ENCODE data around the gene PRR16.

The PRR16 gene

DNA sequence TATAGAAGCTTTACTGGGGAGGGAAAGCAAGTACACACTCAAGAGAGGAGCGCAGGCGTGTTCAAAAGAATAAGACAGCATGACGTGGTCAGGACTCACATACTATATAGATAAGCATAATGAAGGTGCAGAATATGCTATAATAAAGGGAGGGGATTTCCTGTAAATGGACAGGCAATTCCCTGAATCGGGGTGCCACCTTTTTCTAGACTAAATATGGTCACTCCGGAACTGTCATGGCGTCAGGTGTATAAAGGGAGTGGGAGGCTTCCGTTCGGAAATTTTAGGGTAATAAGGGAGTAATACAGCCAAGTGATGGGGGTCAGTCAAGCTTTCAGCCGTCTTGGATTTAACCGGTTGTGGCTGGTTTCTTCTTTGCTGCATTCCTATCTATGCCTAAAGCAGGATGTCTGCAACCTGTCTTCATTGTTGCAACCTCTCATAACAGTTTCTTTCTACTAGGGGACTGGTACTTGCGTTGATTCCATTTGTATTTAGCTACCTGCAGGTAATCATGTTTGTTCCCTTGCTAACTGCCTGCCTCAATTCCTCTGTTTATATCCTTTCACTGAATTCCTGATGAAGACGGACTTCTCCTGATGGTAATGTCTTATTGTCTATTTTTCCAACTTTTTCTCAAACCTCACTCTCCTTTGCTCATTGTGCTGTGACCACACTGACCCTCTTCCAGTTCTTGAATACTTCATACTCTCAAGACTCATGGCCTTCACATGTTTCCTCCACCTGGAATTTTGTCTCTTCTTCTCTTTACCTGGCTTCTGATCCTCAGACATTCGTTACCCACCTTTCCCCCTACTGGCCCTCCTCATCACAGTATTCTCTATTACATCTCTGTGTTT lies 48.9 kb downstream of the PRR16 start:
- FAIRE-seq (no peak), DNase-seq (ENCODE audit: insufficient read length, low spot score) (no peak)

DNA sequence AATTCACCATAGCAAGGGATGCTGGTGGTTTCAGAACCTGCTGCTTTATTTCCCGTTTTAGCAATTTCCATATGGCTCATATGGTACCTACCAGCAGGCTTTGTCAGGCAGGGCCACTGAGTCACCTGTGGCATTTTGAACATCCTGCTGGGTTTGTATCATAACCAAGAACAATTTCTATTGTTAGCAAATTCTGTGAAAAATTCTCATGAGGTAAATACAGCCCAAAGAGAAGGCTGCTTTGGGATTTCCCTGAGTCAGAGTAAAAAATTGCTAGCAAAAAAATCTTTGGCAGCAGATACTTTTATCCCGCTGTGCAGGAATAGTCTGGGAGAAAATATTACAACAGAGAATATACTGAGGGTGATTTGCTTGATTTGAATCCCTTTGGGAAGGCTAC lies 52.7 kb downstream of the PRR16 start:
- FAIRE-seq (no peak), DNase-seq (ENCODE audit: insufficient read length, low spot score) (no peak)

DNA sequence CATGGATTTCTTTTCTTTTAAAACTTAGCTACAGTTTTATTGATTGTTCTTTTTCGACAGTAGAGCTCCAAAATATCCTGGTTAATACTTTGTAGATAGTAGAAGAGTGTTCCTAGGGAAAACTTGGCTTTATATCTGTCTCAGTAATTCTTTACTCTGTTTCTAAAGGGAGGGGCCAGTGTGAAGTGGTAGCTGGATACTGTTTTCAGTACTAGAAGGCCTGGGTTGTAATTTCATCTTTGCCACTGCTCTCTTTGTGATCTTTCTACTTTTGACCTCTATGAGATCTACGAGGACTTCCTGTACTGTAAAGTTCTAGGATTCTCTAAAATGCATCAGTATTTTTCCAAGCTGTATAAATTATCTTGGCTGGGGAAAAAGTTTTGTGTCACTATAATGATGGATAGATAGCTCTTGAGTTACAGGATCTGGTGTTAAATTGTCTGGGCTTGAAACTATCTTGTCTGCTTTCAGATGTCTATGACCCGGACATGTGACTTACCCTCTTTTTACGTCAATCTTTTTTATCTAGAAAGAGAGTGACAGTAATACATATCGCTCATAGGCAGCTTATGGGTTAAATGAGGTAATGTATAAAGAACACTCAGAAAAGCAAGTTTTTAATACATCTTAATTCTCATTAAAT lies 53.6 kb downstream of the PRR16 start:
- FAIRE-seq = no peak
- no peak for DNase-seq (ENCODE audit: insufficient read length, low spot score)

DNA sequence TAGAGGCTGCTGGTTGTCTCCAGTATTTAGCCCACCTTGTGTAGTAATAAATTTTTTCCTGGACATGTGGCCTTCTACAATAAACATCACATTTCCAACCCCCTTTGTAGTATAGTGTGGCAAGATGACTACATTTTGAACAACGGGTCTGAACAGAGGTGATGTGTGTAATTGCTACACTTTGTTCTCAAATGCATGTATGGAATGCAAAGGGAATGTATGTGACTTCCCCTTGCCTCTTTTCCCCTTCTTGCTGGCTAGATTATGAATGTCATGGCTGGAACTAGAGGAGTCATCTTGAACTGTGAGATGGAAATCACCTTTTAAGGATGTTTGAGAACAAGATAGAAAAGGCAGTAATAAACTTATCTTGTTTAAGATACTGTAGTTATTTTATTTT lies 54.5 kb downstream of the PRR16 start:
- no peak for DNase-seq (ENCODE audit: insufficient read length, low spot score)
- no peak for FAIRE-seq

DNA sequence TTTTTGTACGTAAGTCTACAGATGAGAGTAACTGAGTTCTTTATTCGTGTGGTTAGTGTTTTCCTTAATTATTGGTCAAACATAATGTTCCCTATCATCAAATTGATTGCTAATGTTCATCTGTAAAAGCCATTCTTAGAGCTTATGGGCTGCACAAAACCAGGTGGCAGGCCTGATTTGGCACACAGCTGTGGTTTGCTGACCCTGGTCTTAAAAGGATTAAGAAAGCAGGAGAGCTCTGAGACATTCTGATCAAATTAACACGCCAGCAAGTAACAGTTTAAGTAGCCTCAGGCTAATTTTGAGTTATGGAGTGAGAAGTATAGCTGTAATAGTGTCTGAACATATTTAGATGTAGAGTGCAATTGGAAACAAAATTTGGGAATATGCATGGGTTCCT lies 63.2 kb downstream of the PRR16 start:
- FAIRE-seq = no peak
- DNase-seq (ENCODE audit: insufficient read length, low spot score) = no peak

DNA sequence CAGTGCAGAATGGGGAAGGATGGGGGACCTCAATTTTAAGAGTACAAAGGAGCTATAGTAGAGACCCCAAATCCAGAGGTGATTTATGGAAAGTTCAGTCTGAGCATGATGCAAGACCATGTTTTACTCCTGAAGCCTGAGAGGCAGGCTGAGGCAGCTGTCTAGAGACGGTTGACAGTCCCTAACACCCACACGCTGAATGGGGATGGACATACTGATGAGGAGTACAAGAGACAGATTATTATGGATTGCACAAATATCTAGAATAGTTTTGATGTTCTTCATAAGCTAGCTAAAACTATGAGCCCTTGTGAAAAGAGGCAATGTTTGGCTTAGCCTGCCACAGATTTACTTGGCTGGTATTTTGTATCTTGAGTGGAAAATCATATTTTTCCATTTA lies 64.5 kb downstream of the PRR16 start:
- DNase-seq (ENCODE audit: insufficient read length, low spot score) = no peak
- no peak for FAIRE-seq

DNA sequence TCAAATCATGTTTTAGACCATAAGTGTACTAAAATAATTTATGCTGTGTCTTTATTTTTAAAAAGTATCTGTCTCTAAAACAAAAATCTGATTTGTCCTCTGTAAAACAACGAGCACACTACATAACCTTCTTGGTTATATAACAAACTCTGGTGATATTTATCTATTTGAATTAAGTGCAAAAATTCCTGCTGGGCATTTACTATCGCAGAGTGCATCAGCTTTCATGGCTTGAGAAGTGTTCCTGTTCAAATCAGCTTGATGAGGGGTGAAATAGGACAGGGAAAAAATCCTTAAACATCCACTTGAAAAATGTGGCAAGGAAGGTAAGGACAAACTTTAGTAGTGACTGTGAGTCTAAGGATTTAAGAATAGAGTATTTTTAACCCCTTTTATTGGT lies 65.3 kb downstream of the PRR16 start:
- DNase-seq (ENCODE audit: insufficient read length, low spot score) = no peak
- no peak for FAIRE-seq

DNA sequence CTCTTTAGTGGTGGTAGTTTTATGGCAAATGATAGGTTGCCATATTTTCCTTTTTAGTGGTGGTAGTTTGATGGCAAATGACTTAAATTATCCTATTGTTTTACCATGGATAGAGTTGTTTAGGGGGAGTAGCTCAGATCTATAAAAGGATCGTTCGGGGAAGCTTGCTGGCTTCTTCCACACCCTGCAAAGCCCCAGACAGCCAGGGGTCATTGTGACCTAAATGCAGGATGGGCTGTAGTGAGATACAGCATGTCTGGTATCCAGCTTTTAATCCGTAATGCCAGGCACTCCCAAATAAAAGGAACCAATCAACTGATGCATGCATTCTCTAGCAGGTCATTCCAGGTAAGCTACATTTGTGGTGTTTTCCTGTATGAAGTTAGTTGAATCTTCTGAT lies 67.1 kb downstream of the PRR16 start:
- FAIRE-seq (no peak), DNase-seq (ENCODE audit: insufficient read length, low spot score) (no peak)

DNA sequence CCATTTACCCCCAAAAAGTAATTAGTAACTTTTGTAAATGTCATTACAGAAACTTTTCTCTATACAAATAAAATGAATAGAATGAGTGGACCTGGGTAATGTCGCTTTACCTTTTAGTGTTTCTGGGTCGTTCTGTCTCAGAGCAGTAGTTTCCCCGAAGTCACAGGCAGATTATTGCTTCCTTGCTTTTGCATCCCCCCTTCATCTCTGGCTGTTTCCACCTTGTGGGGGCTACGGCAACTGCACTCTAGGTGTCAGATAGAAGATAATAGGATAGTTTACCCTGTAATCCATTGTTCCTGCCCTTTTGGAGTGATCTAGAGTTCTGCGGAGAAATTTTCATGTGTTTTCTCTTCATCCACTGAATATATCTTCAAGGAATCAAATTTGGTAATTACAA lies 68.7 kb downstream of the PRR16 start:
- DNase-seq (ENCODE audit: insufficient read length, low spot score) (no peak), FAIRE-seq (no peak)

DNA sequence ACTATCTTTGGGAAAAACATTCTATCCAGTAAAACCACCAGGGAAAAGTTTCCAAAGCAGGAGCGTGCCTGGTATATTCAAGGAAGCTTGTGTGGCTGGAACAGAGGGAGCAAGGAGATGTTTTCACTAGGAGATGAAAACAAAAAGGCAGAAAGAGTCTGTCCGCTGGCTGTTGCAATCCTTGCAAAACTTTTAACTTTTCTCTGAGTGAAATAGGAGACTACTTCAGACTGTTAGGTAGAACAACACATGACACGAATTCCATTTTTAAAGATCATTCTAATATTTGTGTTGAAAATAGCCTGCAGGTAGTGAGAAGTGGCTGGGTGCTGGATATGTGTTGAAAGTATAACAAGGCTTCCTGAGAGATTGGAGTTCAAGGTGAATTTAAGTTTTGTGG lies 69.5 kb downstream of the PRR16 start:
- DNase-seq (ENCODE audit: insufficient read length, low spot score) = no peak

DNA sequence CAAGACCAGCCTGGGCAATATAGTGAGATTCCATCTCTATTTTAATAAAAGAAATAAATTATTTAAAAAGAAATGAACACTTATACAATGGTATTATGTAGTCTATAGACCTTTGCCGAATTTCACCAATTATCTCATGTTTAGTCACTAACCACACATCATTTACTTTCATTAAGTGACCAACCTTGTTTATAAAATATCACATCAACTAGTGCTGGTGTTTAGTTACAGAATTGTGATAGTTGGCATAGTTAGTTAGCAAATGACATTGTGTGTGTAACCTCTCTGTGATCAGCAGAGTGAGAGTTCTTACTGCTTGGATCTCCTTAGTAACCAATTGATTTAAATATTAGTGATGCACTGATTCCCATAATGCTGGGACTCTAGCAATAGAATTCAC lies 71.8 kb downstream of the PRR16 start:
- DNase-seq (ENCODE audit: insufficient read length, low spot score) (no peak), FAIRE-seq (no peak)

More for the DNA sequence above, 69.5 kb downstream of the PRR16 start:
- FAIRE-seq = no peak

DNA sequence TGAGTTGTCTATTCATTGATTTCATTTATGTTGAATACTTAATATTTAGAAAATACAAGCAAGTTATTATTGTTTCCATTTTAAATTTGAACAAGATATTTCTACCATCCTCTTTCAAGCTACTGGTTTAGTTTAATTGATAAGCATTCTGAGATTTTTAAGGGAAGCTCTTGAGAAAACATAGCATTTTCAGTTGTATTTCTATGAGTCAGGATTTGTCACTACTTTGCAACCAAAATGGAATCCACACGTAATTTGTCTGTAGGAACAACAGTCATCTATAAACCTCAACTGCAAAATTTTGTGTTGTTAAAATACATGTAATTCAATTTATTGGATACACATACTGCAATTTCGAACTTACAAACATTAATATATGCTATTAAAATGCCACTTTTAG lies 74.0 kb downstream of the PRR16 start:
- DNase-seq (ENCODE audit: insufficient read length, low spot score) (no peak), FAIRE-seq (no peak)

DNA sequence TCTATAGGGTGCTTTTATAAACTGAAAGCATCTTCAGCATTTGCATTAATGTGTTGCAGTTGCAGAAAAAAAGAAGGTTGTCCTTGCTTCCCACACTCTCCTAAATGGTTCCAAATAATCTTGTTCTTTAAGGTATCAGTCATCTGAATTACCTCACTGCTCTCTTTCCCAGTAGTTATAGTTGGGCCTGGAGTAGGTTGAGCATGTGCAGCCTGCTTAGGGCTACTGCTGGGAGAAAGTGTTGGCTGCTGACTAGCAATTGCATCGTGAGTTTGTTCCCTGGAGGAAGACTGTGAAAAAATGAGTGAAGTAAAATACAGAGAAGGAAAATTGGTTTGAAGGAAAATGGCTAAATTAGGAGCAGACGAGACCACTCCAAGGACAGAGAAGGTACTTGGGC lies 74.5 kb downstream of the PRR16 start:
- DNase-seq (ENCODE audit: insufficient read length, low spot score) (no peak), FAIRE-seq (no peak)

DNA sequence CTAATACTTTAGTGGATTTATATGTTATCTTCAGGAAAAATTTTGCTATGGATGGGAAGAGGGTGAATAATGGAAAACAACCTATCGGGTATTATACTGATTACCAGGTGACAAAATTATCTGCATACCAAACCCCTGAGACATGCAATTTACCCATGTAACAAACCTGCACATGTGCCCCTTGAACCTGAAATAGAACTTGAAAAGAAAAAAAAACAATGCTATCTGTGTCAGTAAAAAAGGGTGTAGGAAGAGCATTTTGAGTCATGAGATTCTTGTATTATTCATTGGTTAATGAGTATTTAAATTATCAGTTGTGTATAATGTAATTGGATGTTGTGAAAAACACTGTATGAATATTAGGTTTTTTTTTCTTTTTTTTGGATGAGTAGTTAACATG lies 75.4 kb downstream of the PRR16 start:
- DNase-seq (ENCODE audit: insufficient read length, low spot score) (no peak), FAIRE-seq (no peak)

DNA sequence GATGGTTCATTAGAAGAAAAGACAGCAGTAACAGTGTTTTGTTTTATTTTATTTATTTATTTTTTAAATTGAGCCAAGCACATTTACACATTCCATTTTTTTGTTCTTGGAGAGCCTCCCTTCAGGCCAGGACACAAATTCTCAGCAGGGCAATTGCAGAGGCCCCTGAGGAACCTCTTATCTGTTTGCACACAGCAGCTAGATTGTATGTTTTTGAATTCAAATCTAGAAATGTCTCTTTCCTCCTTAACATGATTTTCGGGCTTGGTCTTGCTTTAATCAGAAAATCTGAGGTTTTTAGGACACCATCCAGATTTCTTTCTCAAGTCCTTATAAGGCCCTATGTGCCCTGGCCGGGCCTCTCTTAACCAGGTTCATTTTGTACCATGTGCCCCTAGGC lies 76.0 kb downstream of the PRR16 start:
- FAIRE-seq = no peak

DNA sequence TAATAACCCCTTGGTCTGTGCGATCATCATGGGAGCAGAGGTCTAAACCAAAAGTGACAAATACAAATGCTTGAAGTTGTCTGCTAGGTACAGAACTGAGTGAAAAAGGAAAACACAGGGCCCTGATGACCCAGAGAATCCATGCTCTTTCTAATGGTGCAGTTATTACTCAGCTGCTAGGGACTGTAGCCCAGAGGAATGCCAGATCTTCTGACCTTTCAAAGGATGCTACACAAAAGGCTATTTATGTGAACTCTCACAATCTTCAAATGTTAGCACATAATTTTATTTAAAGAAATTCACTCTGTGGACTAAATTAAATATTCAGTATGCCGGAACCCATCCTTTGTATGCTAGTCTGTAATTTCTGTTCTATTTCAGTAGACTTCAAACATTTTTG lies 79.9 kb downstream of the PRR16 start:
- no peak for DNase-seq (ENCODE audit: insufficient read length, low spot score)

More for the DNA sequence above, 76.0 kb downstream of the PRR16 start:
- no peak for DNase-seq (ENCODE audit: insufficient read length, low spot score)

DNA sequence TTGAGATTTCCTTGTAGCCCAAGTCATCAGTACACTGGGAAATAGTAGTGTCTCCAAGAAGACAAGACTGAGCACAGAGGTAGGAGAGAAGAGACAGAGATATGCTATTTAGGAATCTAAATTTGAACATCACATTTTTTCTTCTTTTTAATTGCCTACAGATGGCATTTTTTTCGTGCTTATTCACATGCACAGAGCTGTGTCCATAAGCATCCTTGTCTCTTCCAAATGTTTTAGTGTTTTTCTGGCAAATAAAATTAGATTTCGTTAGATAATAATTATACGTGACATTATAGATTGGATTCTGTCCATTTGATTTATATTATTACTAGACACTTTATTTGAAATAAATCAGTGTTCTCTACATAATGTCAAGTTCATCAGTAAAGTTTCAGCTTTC lies 80.9 kb downstream of the PRR16 start:
- FAIRE-seq (no peak), DNase-seq (ENCODE audit: insufficient read length, low spot score) (no peak)

More for the DNA sequence above, 79.9 kb downstream of the PRR16 start:
- no peak for FAIRE-seq

DNA sequence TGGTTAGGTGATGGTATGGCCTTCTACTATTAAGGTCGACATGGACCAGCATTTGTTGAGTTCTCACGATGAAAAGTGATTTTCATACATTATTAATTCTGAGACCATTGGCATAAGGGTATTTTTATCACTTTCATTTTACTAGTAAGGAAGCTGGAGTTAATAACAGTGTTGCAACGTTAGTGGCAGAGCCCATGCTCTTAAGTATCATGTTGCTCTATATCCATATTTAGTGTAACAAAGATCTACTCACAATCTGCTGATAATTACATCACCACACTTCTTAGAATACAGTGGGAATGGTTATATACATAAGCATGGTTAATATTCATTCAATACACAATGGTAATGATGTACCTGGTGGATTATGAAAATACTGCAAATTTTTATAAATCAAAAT lies 81.9 kb downstream of the PRR16 start:
- DNase-seq (ENCODE audit: insufficient read length, low spot score) = no peak
- FAIRE-seq = no peak

DNA sequence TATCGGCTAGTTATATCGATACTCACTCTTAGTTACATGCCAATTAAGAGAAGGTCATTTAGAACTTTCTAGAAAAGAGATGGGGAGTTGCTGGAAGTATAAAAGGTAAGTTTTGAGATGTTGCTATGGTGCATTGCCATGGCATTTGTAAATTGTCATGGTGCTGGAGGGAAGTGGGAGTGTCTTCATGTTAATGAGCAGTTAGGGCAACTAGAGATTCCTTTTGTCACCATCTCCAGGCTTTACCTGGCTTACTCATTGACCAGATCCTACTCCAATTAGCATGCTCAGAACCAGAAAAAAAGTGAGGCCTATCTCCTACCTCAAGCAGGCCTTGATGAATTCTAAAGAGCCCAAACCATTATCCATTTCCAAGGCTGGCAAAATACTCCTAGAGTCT lies 82.8 kb downstream of the PRR16 start:
- FAIRE-seq = no peak
- no peak for DNase-seq (ENCODE audit: insufficient read length, low spot score)

DNA sequence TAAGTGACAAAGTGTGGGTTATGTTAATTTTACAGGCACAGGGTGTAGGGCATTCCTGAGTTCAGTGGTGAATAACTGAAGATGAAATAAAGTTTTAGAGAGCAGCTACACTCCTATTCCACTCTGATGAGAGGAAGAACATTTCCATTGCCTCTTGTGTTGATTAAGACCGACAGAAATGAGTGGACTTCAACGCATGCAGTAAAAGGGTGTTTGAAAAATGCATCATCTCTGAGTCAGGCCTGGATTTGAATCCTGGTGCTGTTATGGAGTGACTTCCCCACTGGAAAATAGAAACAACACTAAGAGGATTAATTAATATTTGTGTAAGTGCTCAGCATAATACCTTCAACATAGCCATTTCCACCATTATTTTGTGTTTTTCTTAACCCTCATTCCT lies 86.3 kb downstream of the PRR16 start:
- FAIRE-seq (no peak), DNase-seq (ENCODE audit: insufficient read length, low spot score) (no peak)

DNA sequence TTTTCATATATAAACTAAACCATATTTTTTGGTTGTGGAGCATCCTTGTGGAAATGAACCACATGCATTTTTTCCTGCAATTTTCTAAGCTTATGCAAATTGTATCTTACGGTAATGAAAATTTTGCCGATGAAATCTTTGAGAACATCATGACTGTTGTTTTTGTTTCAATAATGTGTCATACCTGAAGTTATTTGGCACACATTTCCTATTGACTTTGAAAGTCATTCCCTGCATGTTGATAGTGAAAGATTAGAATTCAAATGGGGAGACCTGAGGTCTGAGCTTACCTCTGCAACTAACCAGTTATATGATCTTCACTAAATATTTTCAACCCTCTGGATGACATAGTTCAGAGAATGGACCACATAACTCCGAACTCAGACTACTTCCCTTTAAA lies 88.5 kb downstream of the PRR16 start:
- DNase-seq (ENCODE audit: insufficient read length, low spot score) = no peak
- FAIRE-seq = no peak

DNA sequence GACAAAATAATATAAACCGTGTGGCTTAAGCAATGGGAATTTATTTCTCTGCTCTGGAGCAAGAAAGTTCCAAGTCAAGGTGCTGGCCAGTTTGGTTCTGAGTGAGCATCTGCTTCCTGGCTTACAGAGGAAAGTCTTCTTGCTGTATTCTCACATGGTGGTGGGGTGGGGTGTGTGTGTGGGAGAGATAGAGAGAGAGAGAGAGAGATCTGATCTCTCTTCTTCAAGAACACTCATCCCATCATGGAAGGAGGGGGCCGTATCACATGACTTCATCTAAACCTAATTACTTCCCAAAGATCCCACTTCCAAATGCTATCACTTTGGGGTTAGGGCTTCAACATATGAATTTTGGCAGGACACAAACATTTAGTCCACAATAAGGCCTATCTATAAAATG lies 91.2 kb downstream of the PRR16 start:
- DNase-seq (ENCODE audit: insufficient read length, low spot score) (no peak), FAIRE-seq (no peak)

Data from GM19239 (cell line).